ENCODE measurements around the gene APOL3.
"Not testable (repeated sequence)": the region's sequence is repeated elsewhere in the genome, so short reads cannot be mapped to it uniquely, and the experiment has no call there.

APOL3 gene

GRCh38 chr22:36117053-36117554, 43.5 kb downstream of the APOL3 start:
- DNase-seq (ENCODE audit: low spot score in 2 of 2) (no peak), ATAC-seq (replicated peaks; ENCODE audit: extremely low read depth, poor library complexity, severe bottlenecking) (no peak)
- Mint-ChIP-seq H3K27me3 (peaks cover 9% of the 10 kb centered on the region), H3K4me3 (no peak overlapping the region), H3K9me3 (no peaks in the 10 kb centered on the region), H3K27ac (ENCODE audit: low read depth) (no peak overlapping the region), H3K36me3 (ENCODE audit: insufficient read depth) (no peaks in the 10 kb centered on the region), H3K4me1 (no peaks in the 10 kb centered on the region)

DNA sequence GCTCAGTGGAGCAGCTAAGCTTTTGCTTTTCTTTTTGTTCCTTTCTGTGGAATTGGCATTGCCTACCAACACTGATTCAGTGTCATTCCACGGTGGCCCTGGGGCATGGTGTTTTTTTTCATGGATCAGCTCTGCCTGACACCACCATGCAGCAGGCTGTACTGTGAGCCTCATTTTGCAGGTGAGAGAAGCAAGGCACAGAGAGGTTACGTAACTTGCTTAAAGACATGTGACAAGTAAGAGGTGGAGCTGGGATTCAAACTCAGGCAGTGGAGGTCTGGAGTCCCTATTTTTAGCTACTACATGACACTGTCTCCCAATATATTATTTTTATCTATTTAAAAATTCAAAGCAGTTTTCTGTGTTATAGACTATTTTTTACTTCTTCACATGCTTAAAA, 44.4 kb downstream of the APOL3 start:
- no peaks in the 10 kb centered on the region for H3K9me3 Mint-ChIP-seq
- DNase-seq (ENCODE audit: low spot score in 2 of 2) = no peak
- no peaks in the 10 kb centered on the region for H3K4me1 Mint-ChIP-seq
- H3K27me3 Mint-ChIP-seq = peaks cover 9% of the 10 kb centered on the region
- no peak overlapping the region for H3K27ac Mint-ChIP-seq (ENCODE audit: low read depth)
- ATAC-seq (replicated peaks; ENCODE audit: extremely low read depth, poor library complexity, severe bottlenecking) = no peak
- H3K4me3 Mint-ChIP-seq = no peak overlapping the region
- H3K36me3 Mint-ChIP-seq (ENCODE audit: insufficient read depth) = no peaks in the 10 kb centered on the region

- no peak for ATAC-seq (replicated peaks; ENCODE audit: extremely low read depth, poor library complexity, severe bottlenecking)
Observed at GRCh38 chr22:36113121-36113520, 47.4 kb downstream of the APOL3 start.

DNA sequence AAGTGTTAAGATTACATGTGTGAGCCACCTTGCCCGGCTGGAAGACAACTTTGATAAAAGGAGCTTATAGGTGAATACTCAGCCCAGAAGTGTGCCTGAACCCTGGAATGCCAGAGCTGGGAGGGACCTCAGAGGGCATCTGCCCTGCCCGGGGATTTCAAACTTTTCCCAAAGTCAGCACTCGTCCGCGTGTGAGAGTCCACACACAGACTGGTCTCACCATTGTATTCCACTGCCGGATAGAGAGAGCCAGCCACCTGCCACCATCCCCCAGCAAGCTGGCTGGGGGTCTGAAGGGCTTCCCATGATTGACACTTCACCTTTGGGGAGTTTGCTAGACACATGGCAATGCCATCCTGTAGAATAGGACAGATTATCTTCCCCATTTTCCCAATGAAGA, 49.2 kb downstream of the APOL3 start:
- Mint-ChIP-seq H3K9me3 (no peaks in the 10 kb centered on the region), H3K4me1 (no peaks in the 10 kb centered on the region), H3K36me3 (ENCODE audit: insufficient read depth) (peaks cover 3% of the 10 kb centered on the region), H3K27me3 (peaks cover 32% of the 10 kb centered on the region), H3K27ac (ENCODE audit: low read depth) (no peak overlapping the region), H3K4me3 (no peak overlapping the region)
- no peak for ATAC-seq (replicated peaks; ENCODE audit: extremely low read depth, poor library complexity, severe bottlenecking)
- no peak for DNase-seq (ENCODE audit: low spot score in 2 of 2)

More at GRCh38 chr22:36113121-36113520, 47.4 kb downstream of the APOL3 start:
- Mint-ChIP-seq H3K27ac (ENCODE audit: low read depth) (no peak overlapping the region), H3K36me3 (ENCODE audit: insufficient read depth) (peaks cover 3% of the 10 kb centered on the region), H3K27me3 (peaks cover 22% of the 10 kb centered on the region), H3K9me3 (no peaks in the 10 kb centered on the region), H3K4me1 (no peaks in the 10 kb centered on the region), H3K4me3 (no peak overlapping the region)
- DNase-seq (ENCODE audit: low spot score in 2 of 2) = no peak

GRCh38 chr22:36110306-36110881, 50.2 kb downstream of the APOL3 start:
- H3K36me3 Mint-ChIP-seq (ENCODE audit: insufficient read depth) = peaks cover 3% of the 10 kb centered on the region
- no peaks in the 10 kb centered on the region for H3K4me1 Mint-ChIP-seq
- H3K27ac Mint-ChIP-seq (ENCODE audit: low read depth) = no peak overlapping the region
- H3K9me3 Mint-ChIP-seq = no peaks in the 10 kb centered on the region
- H3K27me3 Mint-ChIP-seq = peaks cover 32% of the 10 kb centered on the region
- ATAC-seq (replicated peaks; ENCODE audit: extremely low read depth, poor library complexity, severe bottlenecking) (no peak), DNase-seq (ENCODE audit: low spot score in 2 of 2) (no peak)
- no peak overlapping the region for H3K4me3 Mint-ChIP-seq

GRCh38 chr22:36107436-36107835, 53.1 kb downstream of the APOL3 start:
- H3K27me3 Mint-ChIP-seq = peaks cover 46% of the 10 kb centered on the region
- no peaks in the 10 kb centered on the region for H3K9me3 Mint-ChIP-seq
- H3K27ac Mint-ChIP-seq (ENCODE audit: low read depth) = no peak overlapping the region
- ATAC-seq (replicated peaks; ENCODE audit: extremely low read depth, poor library complexity, severe bottlenecking) (no peak), DNase-seq (ENCODE audit: low spot score in 2 of 2) (no peak)
- H3K4me3 Mint-ChIP-seq = no peak overlapping the region
- no peaks in the 10 kb centered on the region for H3K4me1 Mint-ChIP-seq
- peaks cover 3% of the 10 kb centered on the region for H3K36me3 Mint-ChIP-seq (ENCODE audit: insufficient read depth)

DNA sequence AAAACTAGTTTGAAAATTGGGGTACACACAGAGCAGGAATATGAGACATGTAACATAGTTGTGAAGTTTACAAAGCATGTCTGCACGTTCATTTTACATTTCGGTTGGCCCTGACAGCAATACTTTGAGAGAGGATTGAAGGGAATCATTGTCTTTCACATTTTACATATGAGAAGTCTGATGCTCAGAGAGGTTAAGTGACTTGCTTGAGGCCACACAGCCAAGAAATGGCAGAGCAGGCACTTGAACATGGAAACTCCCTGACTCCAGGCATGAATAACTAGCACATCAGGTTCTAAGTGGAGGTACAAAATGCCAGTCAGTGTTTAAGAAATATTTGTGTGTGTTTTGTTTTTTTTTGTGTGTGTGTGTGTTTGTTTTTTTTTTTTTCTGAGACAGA, 53.6 kb downstream of the APOL3 start:
- peaks cover 3% of the 10 kb centered on the region for H3K36me3 Mint-ChIP-seq (ENCODE audit: insufficient read depth)
- no peak for ATAC-seq (replicated peaks; ENCODE audit: extremely low read depth, poor library complexity, severe bottlenecking)
- no peak for DNase-seq (ENCODE audit: low spot score in 2 of 2)
- H3K27me3 Mint-ChIP-seq = peaks cover 50% of the 10 kb centered on the region
- H3K9me3 Mint-ChIP-seq = no peaks in the 10 kb centered on the region
- H3K27ac Mint-ChIP-seq (ENCODE audit: low read depth) = no peak overlapping the region
- H3K4me3 Mint-ChIP-seq = no peak overlapping the region
- H3K4me1 Mint-ChIP-seq = no peaks in the 10 kb centered on the region

GRCh38 chr22:36104988-36105387, 55.6 kb downstream of the APOL3 start:
- no peaks in the 10 kb centered on the region for H3K9me3 Mint-ChIP-seq
- DNase-seq (ENCODE audit: low spot score in 2 of 2) (no peak), ATAC-seq (replicated peaks; ENCODE audit: extremely low read depth, poor library complexity, severe bottlenecking) (no peak)
- H3K27ac Mint-ChIP-seq (ENCODE audit: low read depth) = no peak overlapping the region
- H3K4me3 Mint-ChIP-seq = no peak overlapping the region
- peaks cover 62% of the 10 kb centered on the region for H3K27me3 Mint-ChIP-seq
- H3K4me1 Mint-ChIP-seq = no peaks in the 10 kb centered on the region
- peaks cover 2% of the 10 kb centered on the region for H3K36me3 Mint-ChIP-seq (ENCODE audit: insufficient read depth)

DNA sequence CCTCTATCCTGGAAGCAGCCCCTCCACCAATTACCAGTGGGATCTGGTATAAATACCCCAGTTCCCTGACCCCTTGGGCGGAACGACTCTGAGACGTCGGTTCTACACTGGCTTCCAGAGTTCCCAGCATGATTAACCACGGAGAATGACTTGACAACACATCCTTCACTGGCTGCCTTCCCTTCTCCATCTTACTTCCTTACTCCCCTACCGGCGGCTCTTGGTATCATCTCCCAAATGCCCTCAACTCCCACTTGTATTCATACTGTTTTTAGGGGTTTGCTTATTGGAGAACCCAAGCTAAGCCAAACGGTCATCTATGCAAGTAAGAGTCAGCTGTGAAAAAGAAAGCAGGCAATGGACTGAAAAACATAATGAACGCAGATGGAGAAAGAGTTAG, 56.1 kb downstream of the APOL3 start:
- Mint-ChIP-seq H3K27ac (ENCODE audit: low read depth) (no peak overlapping the region), H3K36me3 (ENCODE audit: insufficient read depth) (no peaks in the 10 kb centered on the region), H3K4me3 (no peak overlapping the region), H3K27me3 (peaks cover 62% of the 10 kb centered on the region), H3K4me1 (no peaks in the 10 kb centered on the region), H3K9me3 (no peaks in the 10 kb centered on the region)
- ATAC-seq (replicated peaks; ENCODE audit: extremely low read depth, poor library complexity, severe bottlenecking) (no peak), DNase-seq (ENCODE audit: low spot score in 2 of 2) (no peak)

DNA sequence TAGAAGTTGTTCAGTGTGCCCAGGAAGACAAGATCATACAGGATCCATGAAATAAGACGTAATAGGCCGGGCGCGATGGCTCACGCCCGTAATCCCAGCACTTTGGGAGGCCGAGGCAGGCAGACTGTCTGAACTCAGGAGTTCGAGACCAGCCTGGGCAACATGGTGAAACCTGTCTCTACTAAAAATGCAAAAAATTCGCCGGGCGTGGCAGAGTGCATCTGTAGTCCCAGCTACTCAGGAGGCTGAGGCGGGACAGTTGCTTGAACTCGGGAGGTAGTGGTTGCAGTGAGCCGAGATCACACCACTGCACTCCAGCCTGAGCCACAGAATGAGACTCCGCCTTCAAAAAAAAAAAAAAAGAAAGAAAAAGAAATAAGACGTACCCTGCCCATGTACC, 56.7 kb downstream of the APOL3 start:
- H3K27ac Mint-ChIP-seq (ENCODE audit: low read depth) = no peak overlapping the region
- H3K27me3 Mint-ChIP-seq = peaks cover 62% of the 10 kb centered on the region
- no peaks in the 10 kb centered on the region for H3K9me3 Mint-ChIP-seq
- H3K4me3 Mint-ChIP-seq = no peak overlapping the region
- H3K36me3 Mint-ChIP-seq (ENCODE audit: insufficient read depth) = no peaks in the 10 kb centered on the region
- no peaks in the 10 kb centered on the region for H3K4me1 Mint-ChIP-seq
- DNase-seq (ENCODE audit: low spot score in 2 of 2) (no peak), ATAC-seq (replicated peaks; ENCODE audit: extremely low read depth, poor library complexity, severe bottlenecking) (no peak)

- Mint-ChIP-seq H3K36me3 (ENCODE audit: insufficient read depth) (no peaks in the 10 kb centered on the region), H3K27ac (ENCODE audit: low read depth) (no peak overlapping the region), H3K4me3 (no peak overlapping the region), H3K4me1 (no peaks in the 10 kb centered on the region), H3K27me3 (peaks cover 62% of the 10 kb centered on the region), H3K9me3 (no peaks in the 10 kb centered on the region)
- DNase-seq (ENCODE audit: low spot score in 2 of 2) = no peak
- no peak for ATAC-seq (replicated peaks; ENCODE audit: extremely low read depth, poor library complexity, severe bottlenecking)
Observed at GRCh38 chr22:36102995-36103394, 57.6 kb downstream of the APOL3 start.

DNA sequence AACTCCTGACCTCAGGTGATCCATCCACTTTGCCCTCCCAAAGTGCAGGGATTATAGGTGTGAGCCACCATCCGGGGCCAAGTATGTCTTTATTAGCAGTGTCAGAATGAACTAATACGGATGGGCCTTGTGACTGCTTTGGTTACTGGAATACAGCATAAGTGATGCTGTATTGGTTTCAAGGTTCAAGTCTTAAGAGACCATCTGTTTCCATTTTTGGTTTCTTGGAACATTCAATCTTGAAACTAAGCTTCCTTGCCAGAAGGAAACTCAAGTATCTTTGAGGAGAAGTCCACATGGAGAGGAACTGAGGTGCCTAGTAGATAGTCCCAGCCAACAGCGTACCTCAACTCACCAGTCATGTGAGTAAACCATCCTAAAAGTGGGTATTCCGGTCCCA, 58.8 kb downstream of the APOL3 start:
- no peak for ATAC-seq (replicated peaks; ENCODE audit: extremely low read depth, poor library complexity, severe bottlenecking)
- H3K27me3 Mint-ChIP-seq = peaks cover 52% of the 10 kb centered on the region
- no peaks in the 10 kb centered on the region for H3K4me1 Mint-ChIP-seq
- H3K36me3 Mint-ChIP-seq (ENCODE audit: insufficient read depth) = no peaks in the 10 kb centered on the region
- H3K27ac Mint-ChIP-seq (ENCODE audit: low read depth) = no peak overlapping the region
- no peak overlapping the region for H3K4me3 Mint-ChIP-seq
- H3K9me3 Mint-ChIP-seq = no peaks in the 10 kb centered on the region
- no peak for DNase-seq (ENCODE audit: low spot score in 2 of 2)

DNA sequence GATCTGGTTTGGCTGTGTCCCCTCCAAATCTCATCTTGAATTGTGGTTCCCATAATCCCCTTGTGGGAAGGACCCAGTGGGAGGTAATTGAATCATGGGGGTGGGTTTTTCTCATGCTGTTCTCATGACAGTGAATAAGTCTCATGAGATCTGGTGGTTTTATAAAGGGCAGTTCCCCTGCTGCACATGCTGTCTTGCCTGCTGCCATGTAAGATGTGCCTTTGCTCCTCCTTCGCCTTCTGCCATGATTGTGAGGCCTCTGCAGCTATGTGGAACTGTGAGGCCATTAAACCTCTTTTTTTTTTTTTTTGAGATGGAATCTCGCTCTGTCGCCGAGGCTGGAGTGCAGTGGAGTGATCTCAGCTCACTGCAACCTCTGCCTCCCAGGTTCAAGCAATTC, 59.6 kb downstream of the APOL3 start:
- not testable (repeated sequence) for H3K36me3 Mint-ChIP-seq (ENCODE audit: insufficient read depth); H3K9me3 Mint-ChIP-seq; H3K27ac Mint-ChIP-seq (ENCODE audit: low read depth); H3K4me1 Mint-ChIP-seq; ATAC-seq (replicated peaks; ENCODE audit: extremely low read depth, poor library complexity, severe bottlenecking); DNase-seq (ENCODE audit: low spot score in 2 of 2); H3K4me3 Mint-ChIP-seq
- H3K27me3 Mint-ChIP-seq = peaks cover 52% of the 10 kb centered on the region

All from central memory CD8-positive, alpha-beta T cell (primary cell).